Measurements from ENCODE around the gene B3GNT3.

The B3GNT3 gene

DNA sequence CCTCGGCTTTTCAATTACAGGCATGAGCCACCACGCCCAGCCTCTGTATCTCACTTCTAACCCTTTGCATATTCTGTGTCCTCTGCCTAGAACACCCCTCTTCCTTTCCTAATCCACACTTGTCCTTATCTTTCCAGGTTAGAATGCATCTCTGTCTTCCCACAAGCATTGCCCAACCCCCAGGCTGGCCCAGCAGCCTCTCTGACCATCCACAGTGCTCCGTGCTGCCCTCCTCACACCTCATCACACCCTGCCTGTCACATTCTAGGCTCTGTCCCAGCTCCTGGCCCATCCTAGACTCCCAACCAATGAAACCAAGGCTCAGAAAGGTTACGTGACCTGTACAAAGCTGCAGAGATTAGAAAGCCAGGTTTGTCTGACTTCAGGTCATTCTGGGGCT is 41.6 kb downstream of the B3GNT3 start:
- no peak for DNase-seq

DNA sequence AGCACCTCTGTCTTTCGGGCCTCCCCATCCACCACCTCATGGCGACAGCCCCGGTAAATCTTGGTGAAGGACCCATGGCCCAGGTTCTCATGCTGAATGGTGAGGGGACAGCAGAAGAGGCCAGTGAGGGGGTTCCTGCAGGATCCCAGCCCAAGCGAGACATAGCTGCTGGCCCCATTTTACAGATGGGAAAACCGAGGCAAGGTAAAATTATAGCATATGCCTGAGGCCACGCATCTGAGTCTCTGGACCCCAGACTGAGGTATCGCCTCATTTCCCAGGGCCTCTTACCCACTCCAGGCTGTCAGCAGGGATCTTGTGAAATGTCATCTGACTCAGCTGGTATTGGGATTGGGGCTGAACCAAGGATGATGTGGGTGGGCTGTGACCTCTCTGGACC is 43.0 kb downstream of the B3GNT3 start:
- no peak for DNase-seq

DNA sequence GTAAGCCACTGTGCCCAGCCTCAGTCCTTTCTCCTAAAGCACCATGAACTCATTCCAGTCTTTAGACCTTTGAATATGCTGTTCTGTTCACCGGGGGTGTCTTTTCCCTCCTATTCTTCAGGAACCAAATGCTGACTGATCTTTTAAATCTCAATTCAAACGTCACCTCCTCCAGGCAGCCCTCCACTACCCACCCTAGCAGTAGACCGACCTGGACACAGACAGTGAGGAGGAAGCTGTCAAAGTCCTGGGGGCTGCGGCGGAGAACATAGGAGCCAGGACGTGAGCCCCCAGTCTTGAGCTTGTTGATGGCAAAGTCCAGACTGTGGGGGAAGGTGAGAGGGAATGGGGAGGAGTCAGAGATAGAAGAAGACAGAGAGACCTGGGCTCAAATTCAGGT is 45.1 kb downstream of the B3GNT3 start:
- DNase-seq = no peak

GRCh38 chr19:17841371-17841809 is 46.5 kb downstream of the B3GNT3 start:
- no peak for DNase-seq

DNA sequence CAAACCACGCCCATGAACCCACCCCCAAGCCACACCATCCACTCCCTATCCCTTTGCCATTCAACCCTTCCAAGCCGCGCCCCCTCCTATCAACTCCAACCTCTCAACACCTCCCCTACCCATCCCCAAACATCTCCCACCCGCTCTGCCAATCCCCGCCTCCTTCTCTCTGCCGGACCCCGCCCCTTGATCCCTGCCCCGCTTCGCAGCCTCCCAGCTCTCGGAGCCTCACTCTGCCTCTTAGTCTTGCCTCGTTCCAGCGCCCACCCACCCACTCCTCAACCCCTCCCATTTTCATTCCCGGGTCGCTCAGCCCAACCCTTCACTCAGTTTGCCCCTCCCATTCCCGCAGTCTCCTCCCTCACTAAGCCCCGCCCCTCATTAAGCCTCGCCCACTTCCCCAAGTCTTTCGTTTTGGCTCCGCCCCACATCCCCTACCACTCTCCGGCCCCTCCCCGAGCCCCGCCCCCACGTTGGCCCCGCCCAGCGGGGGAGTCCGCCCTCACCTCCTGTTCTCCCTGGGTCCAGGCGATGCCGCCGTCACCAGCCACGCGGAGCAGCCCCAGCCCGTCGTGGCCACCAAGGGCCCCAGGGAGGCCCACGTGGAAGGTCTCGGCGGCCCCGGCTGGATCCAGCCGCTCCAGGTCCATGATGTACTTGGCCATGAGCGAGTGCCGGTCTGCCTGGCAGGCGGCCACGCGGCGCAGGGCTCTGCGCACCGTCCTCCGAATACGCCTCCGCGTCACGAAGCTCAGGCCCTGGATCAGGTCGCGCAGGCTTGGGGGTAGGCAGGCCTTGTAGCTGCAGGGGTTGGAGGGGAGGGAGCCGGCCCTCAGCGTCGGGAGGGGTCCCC is 47.1 kb downstream of the B3GNT3 start:
- DNase-seq = no peak

GRCh38 chr19:17842663-17843291 is 47.8 kb downstream of the B3GNT3 start:
- no peak for DNase-seq

DNA sequence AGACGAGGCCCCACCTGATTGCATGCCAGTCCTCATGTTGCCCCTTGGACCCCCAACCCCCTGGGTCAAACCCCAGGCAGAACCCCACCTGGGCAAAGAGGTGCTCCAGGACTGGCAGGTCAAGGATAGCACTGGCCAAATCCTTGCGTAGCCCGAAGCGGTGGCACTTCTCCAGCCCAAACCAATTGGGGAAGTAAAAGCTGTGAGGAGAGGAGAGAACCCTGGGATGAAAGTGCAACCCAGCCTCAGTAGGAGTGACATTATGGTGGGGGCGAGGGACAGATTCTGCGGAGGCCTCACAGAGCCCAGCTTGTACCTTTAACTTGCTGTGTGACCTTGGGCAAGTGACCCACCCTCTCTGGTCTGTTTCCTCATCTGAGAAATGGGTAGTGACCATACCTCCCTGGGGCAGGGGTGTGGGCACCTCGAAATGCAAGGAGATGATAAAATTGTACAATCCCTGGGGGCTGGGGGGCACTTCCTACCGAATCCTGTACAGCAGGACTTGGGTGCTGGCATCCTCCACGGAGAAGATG is 48.4 kb downstream of the B3GNT3 start:
- no peak for DNase-seq

GRCh38 chr19:17843908-17844490 is 49.1 kb downstream of the B3GNT3 start:
- DNase-seq = no peak

DNA sequence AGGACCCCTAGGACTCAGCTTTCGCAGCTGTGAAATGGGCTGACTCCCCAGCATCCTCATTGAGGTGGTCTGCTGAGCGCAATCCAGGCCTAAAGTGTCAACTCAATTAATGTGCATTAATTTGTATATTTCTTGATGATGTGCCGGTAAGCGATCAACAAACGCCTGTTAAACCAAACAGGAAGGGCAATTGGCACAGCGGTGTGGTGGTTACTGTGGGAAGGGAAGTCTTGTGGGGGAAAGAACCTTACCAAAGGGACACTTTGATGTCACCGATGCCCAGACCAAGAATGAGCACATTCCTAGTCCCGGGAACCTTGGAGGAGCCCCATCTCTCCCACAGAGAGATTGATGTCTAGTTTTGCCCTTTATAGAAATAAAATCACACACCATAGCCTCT is 51.2 kb downstream of the B3GNT3 start:
- no peak for DNase-seq

- peak; percentile 69 for DNase-seq
Observed at GRCh38 chr19:17847538-17848366, 52.8 kb downstream of the B3GNT3 start, which contains the start of gene JAK3. Gene JAK3 (minus strand): TSS chr19:17847982. CDS start chr19:17844417, 3,565 bp downstream.

- no peak for DNase-seq
Observed at GRCh38 chr19:17848595-17849292, 53.8 kb downstream of the B3GNT3 start.

GRCh38 chr19:17854061-17854460 is 59.1 kb downstream of the B3GNT3 start:
- no peak for DNase-seq

- DNase-seq = peak; percentile 72
Observed at GRCh38 chr19:17855280-17856152, 60.6 kb downstream of the B3GNT3 start.

DNA sequence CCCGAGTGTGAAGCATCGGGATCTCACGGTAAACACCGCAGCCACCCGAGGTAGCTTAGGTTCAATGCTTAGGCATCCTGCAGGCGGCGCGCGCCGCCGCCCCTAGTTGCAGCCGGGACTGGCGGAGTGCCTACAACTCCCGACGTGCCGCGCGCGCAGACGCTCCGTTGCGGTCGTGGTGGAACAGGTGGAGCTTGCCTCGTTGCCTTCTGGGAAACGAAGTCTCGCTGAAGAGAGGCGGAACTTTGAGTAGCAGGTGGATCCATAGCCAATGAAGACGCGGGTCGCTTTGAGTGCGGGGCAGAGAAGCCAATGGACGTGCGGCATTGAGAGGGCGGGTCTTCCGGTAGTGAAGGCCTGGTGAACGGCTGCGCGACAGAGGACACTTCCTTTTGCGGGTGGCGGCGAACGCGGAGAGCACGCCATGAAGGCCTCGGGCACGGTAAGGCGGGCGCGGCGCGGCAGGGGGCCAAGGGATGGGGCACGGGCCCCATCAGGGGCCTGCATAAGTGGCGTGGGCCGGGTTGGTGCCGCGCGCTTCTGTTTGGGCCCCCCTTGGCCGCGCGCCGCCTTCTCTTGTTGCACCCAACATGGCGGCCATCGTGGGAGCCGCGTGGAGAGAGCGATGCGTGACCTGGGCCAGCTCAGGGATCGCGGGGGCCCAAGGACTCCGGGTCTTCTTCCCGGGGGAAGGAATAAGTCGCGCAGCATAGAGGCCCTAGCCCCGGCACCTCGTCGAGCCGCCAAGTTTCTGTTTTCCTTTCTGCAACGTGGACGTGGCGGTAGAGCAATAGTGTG is 64.8 kb downstream of the B3GNT3 start, which contains the start of gene RPL18A:
Gene RPL18A, plus strand, starts transcription at position 378 of the 798 bp plus-strand sequence. Its CDS starts 47 bp downstream, at position 425.
- DNase-seq = peak; percentile 99

DNA sequence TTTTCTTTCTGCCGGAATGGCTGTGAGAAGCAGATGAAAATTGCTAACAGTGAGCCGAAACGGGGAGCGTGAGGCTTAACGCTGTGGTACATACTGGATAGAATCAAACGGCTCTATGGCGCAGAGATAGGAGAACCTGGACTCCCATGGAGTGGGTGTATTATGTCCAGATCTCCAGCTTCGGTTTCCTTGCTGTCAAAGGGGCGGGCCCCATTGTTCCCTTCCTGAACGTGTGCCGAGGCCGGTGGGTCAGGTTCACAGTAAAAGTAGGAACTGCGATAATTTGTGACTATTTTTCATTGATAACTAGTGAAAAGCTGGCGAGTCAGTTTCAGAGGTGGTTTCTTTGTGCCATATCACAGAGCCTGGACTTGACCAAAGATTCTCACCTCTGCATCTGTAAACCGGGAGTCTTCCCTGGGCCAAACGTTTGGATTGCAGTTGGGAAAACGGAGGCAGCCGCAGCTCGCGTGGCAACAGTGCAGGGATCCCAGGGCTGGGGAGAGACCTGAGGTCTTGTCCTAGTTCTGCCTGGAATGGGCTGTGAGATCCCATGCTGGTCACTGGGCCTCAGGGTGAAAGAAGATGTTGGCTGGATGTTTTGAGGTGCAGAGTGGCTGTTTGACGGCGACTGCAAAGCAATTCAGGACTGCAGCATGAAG is 65.5 kb downstream of the B3GNT3 start:
- no peak for DNase-seq

GRCh38 chr19:17860993-17861360 is 66.0 kb downstream of the B3GNT3 start:
- DNase-seq = no peak

DNA sequence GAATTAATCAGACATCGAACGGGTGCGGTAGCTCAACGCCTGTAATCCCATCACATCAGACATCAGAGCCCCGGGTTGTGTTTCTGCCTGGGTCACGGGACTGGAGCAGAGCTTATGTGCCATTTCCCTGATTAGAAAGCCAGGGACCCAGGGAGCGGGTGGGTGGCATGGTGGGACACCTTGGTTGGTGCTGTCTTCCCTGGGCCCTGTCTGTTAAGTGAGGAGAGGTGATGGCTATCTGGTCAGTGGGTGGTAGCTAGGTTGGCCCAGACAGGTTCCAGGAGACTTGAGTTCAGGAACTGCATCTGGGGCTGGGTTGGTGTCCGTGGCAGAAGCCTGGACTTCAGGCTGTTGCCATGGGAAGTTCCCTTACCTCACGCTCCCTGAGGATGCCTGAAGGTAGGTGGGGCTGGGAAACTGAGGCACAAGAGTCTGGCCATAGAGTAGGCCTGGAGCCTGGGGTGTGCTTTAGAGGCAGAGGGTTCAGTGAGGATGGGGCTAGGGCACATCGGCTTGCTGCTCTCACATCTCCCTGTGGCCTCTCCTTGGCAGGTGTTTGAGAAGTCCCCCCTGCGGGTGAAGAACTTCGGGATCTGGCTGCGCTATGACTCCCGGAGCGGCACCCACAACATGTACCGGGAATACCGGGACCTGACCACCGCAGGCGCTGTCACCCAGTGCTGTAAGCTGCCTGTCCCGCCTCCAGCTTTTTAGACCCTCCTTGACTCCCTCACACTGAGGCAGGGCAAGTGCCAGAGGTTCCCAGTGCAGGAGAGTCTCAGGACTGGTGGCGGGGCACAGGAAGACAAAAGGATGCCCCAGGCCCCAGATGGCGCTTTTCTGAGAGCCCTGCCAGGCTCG is 66.8 kb downstream of the B3GNT3 start:
- DNase-seq = no peak
